ENCODE results near the gene EIPR1. TPM values are rescaled to one million over a fixed set of nuclear protein-coding genes. Genes with fewer than 3 reads are reported as not detected.

Gene EIPR1
- total and polyA plus RNA-seq, 2 donors (not counting 3 experiments of a cell fraction or from before 2014, with no cell fraction given) = 30.8 to 57.3 TPM

DNA sequence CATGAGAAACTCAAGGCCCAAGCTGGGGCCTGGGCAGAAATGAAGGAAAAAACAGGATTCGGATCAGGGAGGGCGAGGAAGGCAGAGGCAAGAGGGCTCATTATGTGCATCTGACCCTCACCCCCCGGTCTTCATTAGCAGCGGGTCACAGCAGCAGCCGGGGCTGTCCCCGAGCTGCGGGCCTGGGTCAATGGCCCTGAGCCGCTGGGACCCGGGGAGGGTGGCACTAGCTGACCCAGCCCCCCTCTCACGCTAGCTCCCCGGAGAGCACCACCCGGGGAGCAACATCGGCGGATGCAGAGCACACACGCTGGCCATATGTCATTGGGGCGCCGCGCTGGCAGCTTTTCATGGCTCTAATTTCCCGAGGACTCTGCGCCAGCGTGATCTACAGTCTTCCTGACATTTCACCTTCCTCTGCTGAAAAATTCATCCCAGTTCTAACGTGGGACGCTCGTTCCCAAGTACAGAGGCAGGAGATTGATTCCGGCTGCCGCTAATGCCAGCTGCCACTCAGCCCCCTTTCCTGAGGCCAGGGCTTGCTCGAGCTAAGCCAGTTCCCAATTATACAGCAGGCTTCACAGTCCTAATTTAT is 63.7 kb downstream of the EIPR1 start:
- Histone ChIP-seq H3K27ac (ENCODE audit: insufficient read depth, low read depth, low read length) (no peak overlapping the region), H3K79me2 (ENCODE audit: control insufficient read depth, insufficient read depth, low read length) (no peaks in the 10 kb centered on the region), H3K4me1 (ENCODE audit: control insufficient read depth, extremely low read depth, insufficient read depth, low read length) (no peaks in the 10 kb centered on the region), H2AFZ (ENCODE audit: low read depth, low read length) (no peak overlapping the region), H3K9me3 (replicated peaks; ENCODE audit: control insufficient read depth, insufficient read depth, low read length) (no peaks in the 10 kb centered on the region), H3K36me3 (ENCODE audit: control insufficient read depth in 2 of 2, extremely low read depth in 1 of 2, insufficient read depth in 2 of 2, low read length in 2 of 2) (peaks cover 0 to 7% of the 10 kb centered on the region in 2 experiments), H3K9me1 (replicated peaks; ENCODE audit: control insufficient read depth, extremely low read depth, insufficient read depth, low read length) (no peaks in the 10 kb centered on the region), H4K20me1 (replicated peaks; ENCODE audit: control insufficient read depth, extremely low read depth, insufficient read depth, low read length) (no peaks in the 10 kb centered on the region), H3K4me3 (replicated peaks in 1 of 3; ENCODE audit: insufficient read depth in 1 of 3, low read depth in 1 of 3, low read length in 3 of 3) (no peak overlapping the region), H3K4me2 (ENCODE audit: insufficient read depth, low read length) (no peak overlapping the region), H3K9ac (replicated peaks; ENCODE audit: extremely low read depth, insufficient read depth, low read length) (no peak overlapping the region), H3K27me3 (ENCODE audit: control insufficient read depth in 2 of 2, insufficient read depth in 2 of 2, low read length in 2 of 2) (no peaks in the 10 kb centered on the region)
- DNase-seq (ENCODE audit: low read depth, low spot score) = no peak
- no peak for TF ChIP-seq POLR2AphosphoS5 (IDR thresholded peaks at IDR 0.05; ENCODE audit: insufficient read depth, low read depth, low read length)
- TF ChIP-seq FOS (IDR thresholded peaks at IDR 0.05; ENCODE audit: borderline replicate concordance, insufficient read depth, low read length) = no peak
- no peak for TF ChIP-seq MYC (IDR thresholded peaks at IDR 0.05; ENCODE audit: low read depth, low read length)
- TF ChIP-seq, protein P1, sequence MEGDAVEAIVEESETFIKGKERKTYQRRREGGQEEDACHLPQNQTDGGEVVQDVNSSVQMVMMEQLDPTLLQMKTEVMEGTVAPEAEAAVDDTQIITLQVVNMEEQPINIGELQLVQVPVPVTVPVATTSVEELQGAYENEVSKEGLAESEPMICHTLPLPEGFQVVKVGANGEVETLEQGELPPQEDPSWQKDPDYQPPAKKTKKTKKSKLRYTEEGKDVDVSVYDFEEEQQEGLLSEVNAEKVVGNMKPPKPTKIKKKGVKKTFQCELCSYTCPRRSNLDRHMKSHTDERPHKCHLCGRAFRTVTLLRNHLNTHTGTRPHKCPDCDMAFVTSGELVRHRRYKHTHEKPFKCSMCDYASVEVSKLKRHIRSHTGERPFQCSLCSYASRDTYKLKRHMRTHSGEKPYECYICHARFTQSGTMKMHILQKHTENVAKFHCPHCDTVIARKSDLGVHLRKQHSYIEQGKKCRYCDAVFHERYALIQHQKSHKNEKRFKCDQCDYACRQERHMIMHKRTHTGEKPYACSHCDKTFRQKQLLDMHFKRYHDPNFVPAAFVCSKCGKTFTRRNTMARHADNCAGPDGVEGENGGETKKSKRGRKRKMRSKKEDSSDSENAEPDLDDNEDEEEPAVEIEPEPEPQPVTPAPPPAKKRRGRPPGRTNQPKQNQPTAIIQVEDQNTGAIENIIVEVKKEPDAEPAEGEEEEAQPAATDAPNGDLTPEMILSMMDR (IDR thresholded peaks at IDR 0.05; ENCODE audit: extremely low read depth in 1 of 2, insufficient read depth in 1 of 2, low read depth in 1 of 2, low read length in 2 of 2) = no peak
- no peak for TF ChIP-seq JUN (IDR thresholded peaks at IDR 0.05; ENCODE audit: borderline replicate concordance, insufficient read depth, insufficient read length, low read depth)
- TF ChIP-seq EZH2 (IDR thresholded peaks at IDR 0.05; ENCODE audit: borderline replicate concordance, low read depth, low read length, severe bottlenecking) = no peak
- TF ChIP-seq, protein P2, sequence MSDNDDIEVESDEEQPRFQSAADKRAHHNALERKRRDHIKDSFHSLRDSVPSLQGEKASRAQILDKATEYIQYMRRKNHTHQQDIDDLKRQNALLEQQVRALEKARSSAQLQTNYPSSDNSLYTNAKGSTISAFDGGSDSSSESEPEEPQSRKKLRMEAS (IDR thresholded peaks at IDR 0.05; ENCODE audit: insufficient read depth, insufficient read length) = no peak
- dilution Hi-C loops (cut with MboI; ENCODE audit: extremely low pct_ligation_motif_present, low sequenced_read_pairs) = no loop called here
- no TSS peak for BruUV-seq (replicated peaks)
- CTCF ChIA-PET = interaction anchor here (1.3 kb wide), 1 partner anchor 11 kb away, joined by 3 read pairs; no protein-coding TSS in a partner anchor
- POLR2A ChIA-PET = no interaction called here
- FAIRE-seq = no peak
- intact Hi-C loops (cut with micrococcal nuclease) = no loop called here
